Astrocyte (in vitro differentiated cells and primary cell): ENCODE measurements around the gene YKT6.

ENCODE experiments used
- EZH2 ChIP-seq: IDR thresholded peaks from 2 replicates; pipeline ENCODE4 v1.6.1; 2012; ENCODE audit warnings: mild to moderate bottlenecking, low read length, inconsistent platforms; ENCODE audit not compliant: insufficient read depth
- TF ChIP-seq, protein P1 (sequence below): IDR thresholded peaks from 2 replicates; pipeline ENCODE4 v1.5.1; 2011; ENCODE audit warnings: low read depth, mild to moderate bottlenecking, inconsistent platforms, low read length, moderate library complexity; ENCODE audit not compliant: insufficient read depth

DNA sequence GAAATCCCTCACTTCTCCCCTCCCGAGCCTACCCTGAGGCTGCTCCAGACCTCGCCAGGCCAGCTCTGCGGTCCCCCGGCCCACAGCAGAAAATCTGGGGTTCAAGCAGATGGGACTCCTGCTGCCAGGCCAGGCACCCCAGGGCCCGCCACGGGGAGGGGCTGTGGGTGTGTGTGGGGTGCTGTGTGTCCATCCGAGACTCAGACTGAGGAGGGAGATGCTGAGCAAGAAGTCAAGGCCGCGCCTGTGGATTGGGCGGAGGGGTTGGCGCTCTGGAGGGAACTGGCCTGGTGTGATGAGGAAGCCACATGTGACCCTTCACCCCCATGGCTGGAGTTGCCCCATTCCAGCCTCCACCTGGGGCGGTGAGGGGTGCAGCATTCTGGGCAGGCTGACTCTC is 51.1 kb downstream of the YKT6 start:
- TF ChIP-seq EZH2 = no peak
- TF ChIP-seq, protein P1, sequence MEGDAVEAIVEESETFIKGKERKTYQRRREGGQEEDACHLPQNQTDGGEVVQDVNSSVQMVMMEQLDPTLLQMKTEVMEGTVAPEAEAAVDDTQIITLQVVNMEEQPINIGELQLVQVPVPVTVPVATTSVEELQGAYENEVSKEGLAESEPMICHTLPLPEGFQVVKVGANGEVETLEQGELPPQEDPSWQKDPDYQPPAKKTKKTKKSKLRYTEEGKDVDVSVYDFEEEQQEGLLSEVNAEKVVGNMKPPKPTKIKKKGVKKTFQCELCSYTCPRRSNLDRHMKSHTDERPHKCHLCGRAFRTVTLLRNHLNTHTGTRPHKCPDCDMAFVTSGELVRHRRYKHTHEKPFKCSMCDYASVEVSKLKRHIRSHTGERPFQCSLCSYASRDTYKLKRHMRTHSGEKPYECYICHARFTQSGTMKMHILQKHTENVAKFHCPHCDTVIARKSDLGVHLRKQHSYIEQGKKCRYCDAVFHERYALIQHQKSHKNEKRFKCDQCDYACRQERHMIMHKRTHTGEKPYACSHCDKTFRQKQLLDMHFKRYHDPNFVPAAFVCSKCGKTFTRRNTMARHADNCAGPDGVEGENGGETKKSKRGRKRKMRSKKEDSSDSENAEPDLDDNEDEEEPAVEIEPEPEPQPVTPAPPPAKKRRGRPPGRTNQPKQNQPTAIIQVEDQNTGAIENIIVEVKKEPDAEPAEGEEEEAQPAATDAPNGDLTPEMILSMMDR = no peak
